Measurements from ENCODE around the gene GPR157. TPM values are rescaled to one million over a fixed set of nuclear protein-coding genes. Genes with fewer than 3 reads are reported as not detected.
"Not testable (repeated sequence)": the region's sequence is repeated elsewhere in the genome, so short reads cannot be mapped to it uniquely, and the experiment has no call there.

The GPR157 gene
- total RNA-seq, 4 donors from 2014 or later, result 2.8 to 4.4 (median 4.0) TPM

- Histone ChIP-seq H3K27ac (peak overlapping the region in 1 of 4 donors; percentile 69), H3K4me1 (peaks cover 0 to 18% (median 16%) of the 10 kb centered on the region in 3 donors)
- 85% methylated on average over 6 of the region's 9 CpGs; no CpG with 5 or more reads in 1 of the 2 donors for WGBS, 2 donors (ENCODE audit: low coverage in 1 of 2)
Observed at GRCh38 chr1:9161963-9162362, 33.1 kb upstream of the GPR157 start.

GRCh38 chr1:9161342-9161741, 32.4 kb upstream of the GPR157 start:
- H3K27ac ChIP-seq, result no peak overlapping the region
- H3K4me1 ChIP-seq, result peaks cover 0 to 18% (median 16%) of the 10 kb centered on the region in 3 donors
- 44 to 52% methylated on average over 5 to 6 of the region's 6 CpGs for WGBS, 2 donors (ENCODE audit: low coverage in 1 of 2)

More at GRCh38 chr1:9161963-9162362, 33.1 kb upstream of the GPR157 start:
- no peaks in the 10 kb centered on the region for H3K27me3 ChIP-seq
- no peak for ATAC-seq
- no peaks in the 10 kb centered on the region for H3K9me3 ChIP-seq
- TF ChIP-seq, protein P1, sequence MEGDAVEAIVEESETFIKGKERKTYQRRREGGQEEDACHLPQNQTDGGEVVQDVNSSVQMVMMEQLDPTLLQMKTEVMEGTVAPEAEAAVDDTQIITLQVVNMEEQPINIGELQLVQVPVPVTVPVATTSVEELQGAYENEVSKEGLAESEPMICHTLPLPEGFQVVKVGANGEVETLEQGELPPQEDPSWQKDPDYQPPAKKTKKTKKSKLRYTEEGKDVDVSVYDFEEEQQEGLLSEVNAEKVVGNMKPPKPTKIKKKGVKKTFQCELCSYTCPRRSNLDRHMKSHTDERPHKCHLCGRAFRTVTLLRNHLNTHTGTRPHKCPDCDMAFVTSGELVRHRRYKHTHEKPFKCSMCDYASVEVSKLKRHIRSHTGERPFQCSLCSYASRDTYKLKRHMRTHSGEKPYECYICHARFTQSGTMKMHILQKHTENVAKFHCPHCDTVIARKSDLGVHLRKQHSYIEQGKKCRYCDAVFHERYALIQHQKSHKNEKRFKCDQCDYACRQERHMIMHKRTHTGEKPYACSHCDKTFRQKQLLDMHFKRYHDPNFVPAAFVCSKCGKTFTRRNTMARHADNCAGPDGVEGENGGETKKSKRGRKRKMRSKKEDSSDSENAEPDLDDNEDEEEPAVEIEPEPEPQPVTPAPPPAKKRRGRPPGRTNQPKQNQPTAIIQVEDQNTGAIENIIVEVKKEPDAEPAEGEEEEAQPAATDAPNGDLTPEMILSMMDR (IDR thresholded peaks at IDR 0.05), result no peak
- TF ChIP-seq POLR2A (IDR thresholded peaks at IDR 0.05) (no peak), EP300 (IDR thresholded peaks at IDR 0.05) (no peak), POLR2AphosphoS5 (IDR thresholded peaks at IDR 0.05) (no peak)
- H3K4me3 ChIP-seq, result no peak overlapping the region
- H3K36me3 ChIP-seq, result no peaks in the 10 kb centered on the region

DNA sequence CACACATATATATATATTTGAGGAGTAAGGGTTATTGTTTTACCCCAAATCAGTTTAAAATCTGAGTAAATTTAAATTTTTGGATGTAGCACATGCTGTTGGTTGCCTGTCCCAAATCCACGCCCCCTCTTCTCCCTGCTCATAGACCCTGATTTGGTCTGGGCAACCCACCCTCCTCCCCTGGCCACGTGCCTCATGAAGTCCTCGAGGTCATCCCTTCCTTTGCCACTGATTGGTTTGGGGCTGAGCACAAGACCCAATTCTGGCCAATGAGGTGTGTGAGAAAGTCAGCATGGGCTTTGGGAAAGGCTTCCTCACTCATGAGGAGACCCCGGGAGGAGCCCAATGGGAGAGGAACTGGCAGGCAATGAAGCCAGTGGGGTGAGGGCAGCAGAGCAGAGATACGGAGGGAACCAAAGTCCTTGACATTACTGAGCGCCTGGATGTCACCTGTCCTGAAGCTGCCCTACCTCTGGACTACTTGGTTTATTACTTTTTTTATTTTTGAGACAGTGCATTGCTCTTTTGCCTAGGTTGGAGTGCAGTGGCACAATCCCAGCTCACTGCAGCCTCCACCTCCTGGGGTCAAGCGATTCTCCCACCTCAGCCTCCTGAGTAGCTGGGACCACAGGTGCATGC, 31.3 kb upstream of the GPR157 start:
- 77 to 85% methylated on average over 2 to 6 of the region's 7 CpGs for WGBS, 2 donors (ENCODE audit: low coverage in 1 of 2)
- H3K9me3 ChIP-seq, result no peaks in the 10 kb centered on the region

More at GRCh38 chr1:9161342-9161741, 32.4 kb upstream of the GPR157 start:
- H3K4me3 ChIP-seq, result no peak overlapping the region
- no peak for ATAC-seq
- TF ChIP-seq POLR2A (IDR thresholded peaks at IDR 0.05), result no peak
- no peak for TF ChIP-seq POLR2AphosphoS5 (IDR thresholded peaks at IDR 0.05)
- TF ChIP-seq, protein P1 (IDR thresholded peaks at IDR 0.05), result no peak
- TF ChIP-seq EP300 (IDR thresholded peaks at IDR 0.05), result no peak
- no peaks in the 10 kb centered on the region for H3K27me3 ChIP-seq
- no peaks in the 10 kb centered on the region for H3K9me3 ChIP-seq
- H3K36me3 ChIP-seq, result no peaks in the 10 kb centered on the region

DNA sequence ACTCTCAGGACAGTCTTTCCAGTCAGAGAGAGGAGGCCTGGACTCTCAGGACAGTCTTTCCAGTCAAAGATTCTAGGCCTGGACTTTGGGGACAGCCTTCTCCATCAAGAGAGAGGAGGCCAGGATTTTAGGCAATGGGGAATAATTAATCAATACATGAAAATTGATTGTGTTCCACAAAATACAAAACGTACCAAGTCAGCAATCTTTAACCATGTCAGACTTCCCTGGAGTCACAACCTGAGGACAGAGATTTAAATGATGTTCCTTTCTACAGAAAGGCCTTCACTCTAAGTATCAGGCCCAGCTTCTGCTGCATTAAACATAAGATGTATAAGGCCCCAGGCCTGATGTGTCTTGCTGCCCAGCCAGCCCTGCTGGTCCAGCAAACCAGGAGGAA, 27.0 kb upstream of the GPR157 start:
- TF ChIP-seq, protein P1 (IDR thresholded peaks at IDR 0.05), result no peak
- no peak for TF ChIP-seq POLR2A (IDR thresholded peaks at IDR 0.05)
- no peak for TF ChIP-seq EP300 (IDR thresholded peaks at IDR 0.05)
- no peak for TF ChIP-seq POLR2AphosphoS5 (IDR thresholded peaks at IDR 0.05)
- Histone ChIP-seq H3K27ac (no peak overlapping the region), H3K27me3 (no peaks in the 10 kb centered on the region), H3K36me3 (no peaks in the 10 kb centered on the region), H3K4me1 (peaks cover 0 to 8% (median 0%) of the 10 kb centered on the region in 3 donors), H3K4me3 (no peak overlapping the region), H3K9me3 (no peaks in the 10 kb centered on the region)
- no peak for ATAC-seq
- WGBS, 2 donors (ENCODE audit: low coverage in 1 of 2), result 88 to 100% methylated on average over 1 of the region's 1 CpG

More for the DNA sequence above, 31.3 kb upstream of the GPR157 start:
- Histone ChIP-seq H3K36me3 (no peaks in the 10 kb centered on the region), H3K4me3 (no peak overlapping the region), H3K4me1 (peaks cover 0 to 18% (median 16%) of the 10 kb centered on the region in 3 donors), H3K27ac (no peak overlapping the region), H3K27me3 (no peaks in the 10 kb centered on the region)
- TF ChIP-seq, protein P1 (IDR thresholded peaks at IDR 0.05), result no peak
- no peak for TF ChIP-seq POLR2A (IDR thresholded peaks at IDR 0.05)
- no peak for TF ChIP-seq EP300 (IDR thresholded peaks at IDR 0.05)
- no peak for TF ChIP-seq POLR2AphosphoS5 (IDR thresholded peaks at IDR 0.05)
- ATAC-seq, result no peak

GRCh38 chr1:9155405-9155804, 26.5 kb upstream of the GPR157 start:
- not testable (repeated sequence) for H3K27ac ChIP-seq, H3K27me3 ChIP-seq, H3K9me3 ChIP-seq, ATAC-seq, H3K4me3 ChIP-seq, H3K36me3 ChIP-seq
- peaks cover 0 to 12% (median 0%) of the 10 kb centered on the region in 3 donors for H3K4me1 ChIP-seq
